WTC11 (cell line): ENCODE measurements around the gene CCDC137. TPM values are rescaled to one million over a fixed set of nuclear protein-coding genes. Genes with fewer than 3 reads are reported as not detected.

Experiments used
- ATAC-seq: fragments of 200-7000 bp; cut with Tn5 transposase; 2 replicates; pipeline ENCODE4 v1.10.0; 2021; ENCODE audit warnings: mild to moderate bottlenecking, moderate library complexity
- CTCF ChIA-PET: fragments of 300-600 bp; sonication (Branson Sonifier 250); formaldehyde crosslinking; loops from one replicate; lab custom pipeline; 2021; ENCODE audit warnings: antibody characterized with exemption; lab: Charles Lee
- POLR2A ChIA-PET: fragments of 350-600 bp; sonication (Branson Sonifier 250); formaldehyde crosslinking; loops from one replicate; lab custom pipeline; 2021; ENCODE audit warnings: antibody characterized with exemption; lab: Charles Lee
- DNase-seq: peaks from one replicate; pipeline ENCODE4 v3.0.0; 2021; ENCODE audit warnings: low spot score
- H3K27ac Mint-ChIP-seq: 2 replicates; pipeline ENCODE4 v1.8.0; 2021; ENCODE audit warnings: mixed read lengths
- H3K27me3 Mint-ChIP-seq: 2 replicates; pipeline ENCODE4 v1.8.0; 2021; ENCODE audit warnings: low read depth, mild to moderate bottlenecking, moderate library complexity, mixed read lengths
- H3K36me3 Mint-ChIP-seq: 2 replicates; pipeline ENCODE4 v1.8.0; 2021; ENCODE audit warnings: mixed read lengths
- H3K4me1 Mint-ChIP-seq: 2 replicates; pipeline ENCODE4 v1.8.0; 2022; ENCODE audit warnings: mixed read lengths
- H3K4me3 Mint-ChIP-seq: 2 replicates; pipeline ENCODE4 v1.8.0; 2021; ENCODE audit warnings: mild to moderate bottlenecking, moderate library complexity, mixed read lengths
- H3K9me3 Mint-ChIP-seq: 2 replicates; pipeline ENCODE4 v1.8.0; 2021; ENCODE audit warnings: mixed read lengths
- ELF4 ChIP-seq: sonication (generic); formaldehyde crosslinking; IDR thresholded peaks from 2 replicates; pipeline ENCODE4 v1.8.1; 2022; ENCODE audit warnings: low read depth, mild to moderate bottlenecking, moderate library complexity, missing genetic modification reagents
- ESRRA ChIP-seq: sonication (generic); formaldehyde crosslinking; IDR thresholded peaks from 2 replicates; pipeline ENCODE4 v1.8.1; 2022; ENCODE audit warnings: mild to moderate bottlenecking, missing genetic modification reagents, borderline replicate concordance
- FOXK1 ChIP-seq: sonication (generic); formaldehyde crosslinking; IDR thresholded peaks from 2 replicates; pipeline ENCODE4 v1.8.0; 2022; ENCODE audit warnings: mild to moderate bottlenecking, moderate library complexity, missing genetic modification reagents
- FOXP1 ChIP-seq: sonication (generic); formaldehyde crosslinking; IDR thresholded peaks from 2 replicates; pipeline ENCODE4 v1.8.0; 2022; ENCODE audit warnings: missing genetic modification reagents, mild to moderate bottlenecking, moderate library complexity, borderline replicate concordance
- GABPB1 ChIP-seq: sonication (generic); formaldehyde crosslinking; IDR thresholded peaks from 2 replicates; pipeline ENCODE4 v1.8.1; 2023; ENCODE audit warnings: mild to moderate bottlenecking, missing genetic modification reagents
- HMGA2 ChIP-seq: fragments of 250-450 bp; sonication (Bioruptor Pico); IDR thresholded peaks from 2 replicates; pipeline ENCODE4 v1.4.0; 2021; ENCODE audit warnings: mild to moderate bottlenecking, moderate library complexity
- MYBL2 ChIP-seq: sonication (generic); formaldehyde crosslinking; IDR thresholded peaks from 2 replicates; pipeline ENCODE4 v1.8.1; 2023; ENCODE audit warnings: mild to moderate bottlenecking, moderate library complexity, missing genetic modification reagents
- RELA ChIP-seq: sonication (generic); formaldehyde crosslinking; IDR thresholded peaks from 2 replicates; pipeline ENCODE4 v1.8.1; 2022; ENCODE audit warnings: missing genetic modification reagents, mild to moderate bottlenecking, borderline replicate concordance
- RORB ChIP-seq: fragments of 250-450 bp; sonication (Bioruptor Pico); IDR thresholded peaks from 2 replicates; pipeline ENCODE4 v1.9.0; 2021; ENCODE audit warnings: mild to moderate bottlenecking
- SP1 ChIP-seq: sonication (generic); formaldehyde crosslinking; conservative IDR thresholded peaks from 2 replicates; pipeline ENCODE4 v1.8.1; 2022; ENCODE audit warnings: missing genetic modification reagents
- TCF7 ChIP-seq: sonication (generic); formaldehyde crosslinking; IDR thresholded peaks from 2 replicates; pipeline ENCODE4 v1.8.0; 2022; ENCODE audit warnings: mild to moderate bottlenecking, low read depth, missing genetic modification reagents, moderate library complexity
- TEAD1 ChIP-seq: sonication (generic); formaldehyde crosslinking; IDR thresholded peaks from 2 replicates; pipeline ENCODE4 v1.8.0; 2022; ENCODE audit warnings: mild to moderate bottlenecking, missing genetic modification reagents
- TP53 ChIP-seq: sonication (generic); formaldehyde crosslinking; IDR thresholded peaks from 2 replicates; pipeline ENCODE4 v1.8.1; 2023; ENCODE audit warnings: mild to moderate bottlenecking, missing genetic modification reagents
- ZNF219 ChIP-seq: sonication (generic); formaldehyde crosslinking; IDR thresholded peaks from 2 replicates; pipeline ENCODE4 v1.8.0; 2023; ENCODE audit warnings: missing genetic modification reagents, mild to moderate bottlenecking, borderline replicate concordance
- total RNA-seq: library from RNA; stranded (reverse); gene quantifications from 3 replicates; pipeline ENCODE4 v1.2.3, GENCODE V29; 2021
- TF ChIP-seq, protein P1 (sequence below): sonication (generic); formaldehyde crosslinking; IDR thresholded peaks from 2 replicates; pipeline ENCODE4 v1.8.1; 2022; ENCODE audit warnings: mild to moderate bottlenecking, moderate library complexity, missing genetic modification reagents
- TF ChIP-seq, protein P2 (sequence below): sonication (generic); formaldehyde crosslinking; IDR thresholded peaks from 2 replicates; pipeline ENCODE4 v1.8.1; 2023; ENCODE audit warnings: mild to moderate bottlenecking, missing genetic modification reagents, moderate library complexity
- TF ChIP-seq, protein P3 (sequence below): sonication (generic); formaldehyde crosslinking; IDR thresholded peaks from 2 replicates; pipeline ENCODE4 v1.8.1; 2023; ENCODE audit warnings: mild to moderate bottlenecking, missing genetic modification reagents
- TF ChIP-seq, protein P4 (sequence below): sonication (generic); formaldehyde crosslinking; IDR thresholded peaks from 2 replicates; pipeline ENCODE4 v1.8.1; 2023; ENCODE audit warnings: mild to moderate bottlenecking, missing genetic modification reagents
- TF ChIP-seq, protein P5 (sequence below): fragments of 200-600 bp; IDR thresholded peaks from 2 replicates; pipeline ENCODE4 v1.8.0; 2022; ENCODE audit warnings: antibody characterized with exemption
- TF ChIP-seq, protein P6 (sequence below): sonication (generic); formaldehyde crosslinking; IDR thresholded peaks from 2 replicates; pipeline ENCODE4 v1.8.0; 2023; ENCODE audit warnings: mild to moderate bottlenecking, missing genetic modification reagents
- TF ChIP-seq, protein P7 (sequence below): fragments of 250-450 bp; sonication (Bioruptor Pico); IDR thresholded peaks from 2 replicates; pipeline ENCODE4 v1.8.0; 2021; ENCODE audit warnings: mild to moderate bottlenecking
- TF ChIP-seq, protein P8 (sequence below): sonication (generic); formaldehyde crosslinking; IDR thresholded peaks from 2 replicates; pipeline ENCODE4 v1.8.0; 2022; ENCODE audit warnings: mild to moderate bottlenecking, missing genetic modification reagents

CCDC137 gene
- total RNA-seq, 1 experiment from 2014 or later: 36.8 TPM

DNA sequence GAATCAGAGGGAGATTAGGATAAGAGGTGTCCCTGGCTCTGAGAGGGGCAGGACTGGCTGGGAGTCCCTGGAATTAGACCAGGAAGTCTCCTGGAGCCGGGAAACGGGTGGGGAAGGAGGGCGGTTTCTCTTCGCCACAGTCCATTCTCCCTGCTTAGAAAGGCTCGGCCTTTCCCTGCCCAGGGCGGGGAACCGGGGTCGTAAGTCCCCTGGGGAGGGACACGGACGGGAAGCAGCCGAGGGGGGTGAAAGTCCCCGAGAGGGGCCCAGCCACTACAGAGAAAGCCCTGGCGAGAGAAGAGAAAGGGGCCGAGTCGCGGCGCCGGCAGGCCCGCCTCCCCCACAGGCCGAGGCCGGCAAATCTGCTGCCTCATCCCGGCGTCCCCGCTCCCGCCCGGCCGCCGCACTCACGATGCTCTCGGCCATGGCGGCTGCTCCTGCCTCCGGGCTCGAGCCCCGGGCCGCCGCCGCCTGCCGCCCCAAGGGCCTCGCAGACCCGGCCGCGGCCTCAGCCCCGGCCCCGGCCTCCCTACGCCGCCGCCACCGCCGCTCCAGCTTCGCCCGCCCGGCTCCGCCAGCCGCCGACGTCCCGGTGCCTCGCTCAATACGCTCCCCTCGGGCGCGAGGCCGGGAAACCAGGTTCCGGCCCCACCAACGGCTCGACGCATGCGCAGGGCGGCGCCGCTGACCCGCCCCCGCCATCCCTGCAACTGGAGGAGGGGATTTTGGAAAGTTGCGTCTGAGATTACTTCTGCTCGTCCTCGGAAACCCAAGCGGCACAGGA, 29.8 kb upstream of the CCDC137 start, which contains the start of the genes NPLOC4 and TSPAN10:
TSS of gene NPLOC4 (minus strand) at position 608 of the 784 bp plus-strand sequence. CDS start at position 426, 182 bp downstream.
TSS of gene TSPAN10 (plus strand) at position 692 of the 784 bp plus-strand sequence. CDS start 5,217 bp downstream, outside the sequence.
- H3K36me3 Mint-ChIP-seq: peaks cover 5% of the 10 kb centered on the region
- CTCF ChIA-PET: interaction anchor here (0.9 to 1.2 kb wide), 2 partner anchors 31 to 84 kb away, joined by 3 to 4 read pairs; no protein-coding TSS in a partner anchor
- TF ChIP-seq ELF4 (no peak), TEAD1 (CRISPR knock-in tag) (peak; percentile 81; the same call in 1 of the 2 replicates), ZNF219 (CRISPR knock-in tag) (no peak), HMGA2 (no peak), RORB (CRISPR knock-in tag) (no peak), FOXP1 (peak; percentile 89), TP53 (CRISPR knock-in tag) (peak; percentile 82), FOXK1 (CRISPR knock-in tag) (peak; percentile 89), SP1 (CRISPR knock-in tag) (peak; percentile 94), ESRRA (0 out of 2 replicates have a peak, but pooled peaks have one; percentile 47), GABPB1 (CRISPR knock-in tag) (peak; percentile 75), RELA (CRISPR knock-in tag) (no peak), MYBL2 (peak; percentile 61; the same call in 1 of the 2 replicates), TCF7 (CRISPR knock-in tag) (0 out of 2 replicates have a peak, but pooled peaks have one; percentile 33)
- TF ChIP-seq, protein P1, sequence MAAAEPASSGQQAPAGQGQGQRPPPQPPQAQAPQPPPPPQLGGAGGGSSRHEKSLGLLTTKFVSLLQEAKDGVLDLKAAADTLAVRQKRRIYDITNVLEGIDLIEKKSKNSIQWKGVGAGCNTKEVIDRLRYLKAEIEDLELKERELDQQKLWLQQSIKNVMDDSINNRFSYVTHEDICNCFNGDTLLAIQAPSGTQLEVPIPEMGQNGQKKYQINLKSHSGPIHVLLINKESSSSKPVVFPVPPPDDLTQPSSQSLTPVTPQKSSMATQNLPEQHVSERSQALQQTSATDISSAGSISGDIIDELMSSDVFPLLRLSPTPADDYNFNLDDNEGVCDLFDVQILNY (CRISPR knock-in tag): no peak
- TF ChIP-seq, protein P2, sequence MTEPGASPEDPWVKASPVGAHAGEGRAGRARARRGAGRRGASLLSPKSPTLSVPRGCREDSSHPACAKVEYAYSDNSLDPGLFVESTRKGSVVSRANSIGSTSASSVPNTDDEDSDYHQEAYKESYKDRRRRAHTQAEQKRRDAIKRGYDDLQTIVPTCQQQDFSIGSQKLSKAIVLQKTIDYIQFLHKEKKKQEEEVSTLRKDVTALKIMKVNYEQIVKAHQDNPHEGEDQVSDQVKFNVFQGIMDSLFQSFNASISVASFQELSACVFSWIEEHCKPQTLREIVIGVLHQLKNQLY (CRISPR knock-in tag): no peak
- TF ChIP-seq, protein P3, sequence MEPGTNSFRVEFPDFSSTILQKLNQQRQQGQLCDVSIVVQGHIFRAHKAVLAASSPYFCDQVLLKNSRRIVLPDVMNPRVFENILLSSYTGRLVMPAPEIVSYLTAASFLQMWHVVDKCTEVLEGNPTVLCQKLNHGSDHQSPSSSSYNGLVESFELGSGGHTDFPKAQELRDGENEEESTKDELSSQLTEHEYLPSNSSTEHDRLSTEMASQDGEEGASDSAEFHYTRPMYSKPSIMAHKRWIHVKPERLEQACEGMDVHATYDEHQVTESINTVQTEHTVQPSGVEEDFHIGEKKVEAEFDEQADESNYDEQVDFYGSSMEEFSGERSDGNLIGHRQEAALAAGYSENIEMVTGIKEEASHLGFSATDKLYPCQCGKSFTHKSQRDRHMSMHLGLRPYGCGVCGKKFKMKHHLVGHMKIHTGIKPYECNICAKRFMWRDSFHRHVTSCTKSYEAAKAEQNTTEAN: 0 out of 2 replicates have a peak, but pooled peaks have one; percentile 56
- TF ChIP-seq, protein P4, sequence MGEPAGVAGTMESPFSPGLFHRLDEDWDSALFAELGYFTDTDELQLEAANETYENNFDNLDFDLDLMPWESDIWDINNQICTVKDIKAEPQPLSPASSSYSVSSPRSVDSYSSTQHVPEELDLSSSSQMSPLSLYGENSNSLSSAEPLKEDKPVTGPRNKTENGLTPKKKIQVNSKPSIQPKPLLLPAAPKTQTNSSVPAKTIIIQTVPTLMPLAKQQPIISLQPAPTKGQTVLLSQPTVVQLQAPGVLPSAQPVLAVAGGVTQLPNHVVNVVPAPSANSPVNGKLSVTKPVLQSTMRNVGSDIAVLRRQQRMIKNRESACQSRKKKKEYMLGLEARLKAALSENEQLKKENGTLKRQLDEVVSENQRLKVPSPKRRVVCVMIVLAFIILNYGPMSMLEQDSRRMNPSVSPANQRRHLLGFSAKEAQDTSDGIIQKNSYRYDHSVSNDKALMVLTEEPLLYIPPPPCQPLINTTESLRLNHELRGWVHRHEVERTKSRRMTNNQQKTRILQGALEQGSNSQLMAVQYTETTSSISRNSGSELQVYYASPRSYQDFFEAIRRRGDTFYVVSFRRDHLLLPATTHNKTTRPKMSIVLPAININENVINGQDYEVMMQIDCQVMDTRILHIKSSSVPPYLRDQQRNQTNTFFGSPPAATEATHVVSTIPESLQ (CRISPR knock-in tag): no peak
- TF ChIP-seq, protein P5, sequence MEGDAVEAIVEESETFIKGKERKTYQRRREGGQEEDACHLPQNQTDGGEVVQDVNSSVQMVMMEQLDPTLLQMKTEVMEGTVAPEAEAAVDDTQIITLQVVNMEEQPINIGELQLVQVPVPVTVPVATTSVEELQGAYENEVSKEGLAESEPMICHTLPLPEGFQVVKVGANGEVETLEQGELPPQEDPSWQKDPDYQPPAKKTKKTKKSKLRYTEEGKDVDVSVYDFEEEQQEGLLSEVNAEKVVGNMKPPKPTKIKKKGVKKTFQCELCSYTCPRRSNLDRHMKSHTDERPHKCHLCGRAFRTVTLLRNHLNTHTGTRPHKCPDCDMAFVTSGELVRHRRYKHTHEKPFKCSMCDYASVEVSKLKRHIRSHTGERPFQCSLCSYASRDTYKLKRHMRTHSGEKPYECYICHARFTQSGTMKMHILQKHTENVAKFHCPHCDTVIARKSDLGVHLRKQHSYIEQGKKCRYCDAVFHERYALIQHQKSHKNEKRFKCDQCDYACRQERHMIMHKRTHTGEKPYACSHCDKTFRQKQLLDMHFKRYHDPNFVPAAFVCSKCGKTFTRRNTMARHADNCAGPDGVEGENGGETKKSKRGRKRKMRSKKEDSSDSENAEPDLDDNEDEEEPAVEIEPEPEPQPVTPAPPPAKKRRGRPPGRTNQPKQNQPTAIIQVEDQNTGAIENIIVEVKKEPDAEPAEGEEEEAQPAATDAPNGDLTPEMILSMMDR: no peak
- TF ChIP-seq, protein P6, sequence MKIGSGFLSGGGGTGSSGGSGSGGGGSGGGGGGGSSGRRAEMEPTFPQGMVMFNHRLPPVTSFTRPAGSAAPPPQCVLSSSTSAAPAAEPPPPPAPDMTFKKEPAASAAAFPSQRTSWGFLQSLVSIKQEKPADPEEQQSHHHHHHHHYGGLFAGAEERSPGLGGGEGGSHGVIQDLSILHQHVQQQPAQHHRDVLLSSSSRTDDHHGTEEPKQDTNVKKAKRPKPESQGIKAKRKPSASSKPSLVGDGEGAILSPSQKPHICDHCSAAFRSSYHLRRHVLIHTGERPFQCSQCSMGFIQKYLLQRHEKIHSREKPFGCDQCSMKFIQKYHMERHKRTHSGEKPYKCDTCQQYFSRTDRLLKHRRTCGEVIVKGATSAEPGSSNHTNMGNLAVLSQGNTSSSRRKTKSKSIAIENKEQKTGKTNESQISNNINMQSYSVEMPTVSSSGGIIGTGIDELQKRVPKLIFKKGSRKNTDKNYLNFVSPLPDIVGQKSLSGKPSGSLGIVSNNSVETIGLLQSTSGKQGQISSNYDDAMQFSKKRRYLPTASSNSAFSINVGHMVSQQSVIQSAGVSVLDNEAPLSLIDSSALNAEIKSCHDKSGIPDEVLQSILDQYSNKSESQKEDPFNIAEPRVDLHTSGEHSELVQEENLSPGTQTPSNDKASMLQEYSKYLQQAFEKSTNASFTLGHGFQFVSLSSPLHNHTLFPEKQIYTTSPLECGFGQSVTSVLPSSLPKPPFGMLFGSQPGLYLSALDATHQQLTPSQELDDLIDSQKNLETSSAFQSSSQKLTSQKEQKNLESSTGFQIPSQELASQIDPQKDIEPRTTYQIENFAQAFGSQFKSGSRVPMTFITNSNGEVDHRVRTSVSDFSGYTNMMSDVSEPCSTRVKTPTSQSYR (CRISPR knock-in tag): 0 out of 2 replicates have a peak, but pooled peaks have one; percentile 53
- TF ChIP-seq, protein P7, sequence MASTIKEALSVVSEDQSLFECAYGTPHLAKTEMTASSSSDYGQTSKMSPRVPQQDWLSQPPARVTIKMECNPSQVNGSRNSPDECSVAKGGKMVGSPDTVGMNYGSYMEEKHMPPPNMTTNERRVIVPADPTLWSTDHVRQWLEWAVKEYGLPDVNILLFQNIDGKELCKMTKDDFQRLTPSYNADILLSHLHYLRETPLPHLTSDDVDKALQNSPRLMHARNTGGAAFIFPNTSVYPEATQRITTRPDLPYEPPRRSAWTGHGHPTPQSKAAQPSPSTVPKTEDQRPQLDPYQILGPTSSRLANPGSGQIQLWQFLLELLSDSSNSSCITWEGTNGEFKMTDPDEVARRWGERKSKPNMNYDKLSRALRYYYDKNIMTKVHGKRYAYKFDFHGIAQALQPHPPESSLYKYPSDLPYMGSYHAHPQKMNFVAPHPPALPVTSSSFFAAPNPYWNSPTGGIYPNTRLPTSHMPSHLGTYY (CRISPR knock-in tag): no peak
- TF ChIP-seq, protein P8, sequence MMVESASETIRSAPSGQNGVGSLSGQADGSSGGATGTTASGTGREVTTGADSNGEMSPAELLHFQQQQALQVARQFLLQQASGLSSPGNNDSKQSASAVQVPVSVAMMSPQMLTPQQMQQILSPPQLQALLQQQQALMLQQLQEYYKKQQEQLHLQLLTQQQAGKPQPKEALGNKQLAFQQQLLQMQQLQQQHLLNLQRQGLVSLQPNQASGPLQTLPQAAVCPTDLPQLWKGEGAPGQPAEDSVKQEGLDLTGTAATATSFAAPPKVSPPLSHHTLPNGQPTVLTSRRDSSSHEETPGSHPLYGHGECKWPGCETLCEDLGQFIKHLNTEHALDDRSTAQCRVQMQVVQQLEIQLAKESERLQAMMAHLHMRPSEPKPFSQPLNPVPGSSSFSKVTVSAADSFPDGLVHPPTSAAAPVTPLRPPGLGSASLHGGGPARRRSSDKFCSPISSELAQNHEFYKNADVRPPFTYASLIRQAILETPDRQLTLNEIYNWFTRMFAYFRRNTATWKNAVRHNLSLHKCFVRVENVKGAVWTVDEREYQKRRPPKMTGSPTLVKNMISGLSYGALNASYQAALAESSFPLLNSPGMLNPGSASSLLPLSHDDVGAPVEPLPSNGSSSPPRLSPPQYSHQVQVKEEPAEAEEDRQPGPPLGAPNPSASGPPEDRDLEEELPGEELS (CRISPR knock-in tag): peak; percentile 68; the same call in 1 of the 2 replicates

More for the DNA sequence above, 29.8 kb upstream of the CCDC137 start, which contains the start of the genes NPLOC4 and TSPAN10:
- POLR2A ChIA-PET: interaction anchor here (0.6 to 1.0 kb wide), 2 partner anchors 11 to 575 kb away, joined by 4 read pairs; no protein-coding TSS in a partner anchor
- H3K27me3 Mint-ChIP-seq: no peaks in the 10 kb centered on the region
- peak within 1 kb of the TSS; percentile 99 for H3K27ac Mint-ChIP-seq
- H3K4me3 Mint-ChIP-seq: peak within 1 kb of the TSS; percentile 95
- H3K9me3 Mint-ChIP-seq: 0 out of 2 replicates have a peak, but pooled peaks cover 3% of the 10 kb centered on the region
- H3K4me1 Mint-ChIP-seq: peaks cover 10% of the 10 kb centered on the region
- peak; percentile 85 for DNase-seq
- ATAC-seq: peak; percentile 93
